Measurements from ENCODE around the gene DEK.
"Not testable (repeated sequence)": the region's sequence is repeated elsewhere in the genome, so short reads cannot be mapped to it uniquely, and the experiment has no call there.

Gene DEK

GRCh38 chr6:18192026-18192425 lies 72.3 kb downstream of the DEK start:
- no peak for DNase-seq

GRCh38 chr6:18189196-18189595 lies 75.1 kb downstream of the DEK start:
- DNase-seq = no peak

- no peak for DNase-seq
Observed at GRCh38 chr6:18187701-18188100, 76.6 kb downstream of the DEK start.

- no peak for DNase-seq
Observed at GRCh38 chr6:18186540-18187250, 77.6 kb downstream of the DEK start.

- DNase-seq = no peak
Observed at GRCh38 chr6:18186033-18186432, 78.3 kb downstream of the DEK start.

GRCh38 chr6:18185624-18186023 lies 78.7 kb downstream of the DEK start:
- no peak for DNase-seq

- no peak for DNase-seq
Observed at GRCh38 chr6:18183766-18184165, 80.6 kb downstream of the DEK start.

GRCh38 chr6:18182568-18182967 lies 81.8 kb downstream of the DEK start:
- DNase-seq = no peak

GRCh38 chr6:18179770-18180356 lies 84.5 kb downstream of the DEK start:
- no peak for DNase-seq

- no peak for DNase-seq
Observed at GRCh38 chr6:18178960-18179615, 85.2 kb downstream of the DEK start.

GRCh38 chr6:18177286-18177965 lies 86.9 kb downstream of the DEK start:
- no peak for DNase-seq

GRCh38 chr6:18176198-18176597 lies 88.1 kb downstream of the DEK start:
- DNase-seq = not testable (repeated sequence)
